K562 (cell line): ENCODE results near the gene VWA1. TPM values are rescaled to one million over a fixed set of nuclear protein-coding genes. Genes with fewer than 3 reads are reported as not detected.

ENCODE experiments used
- CREM ChIP-seq: IDR thresholded peaks from 2 replicates; pipeline ENCODE4 v1.6.1; 2014; ENCODE audit warnings: antibody characterized with exemption, low read depth
- ESRRA ChIP-seq: fragments of 450-650 bp; IDR thresholded peaks from 2 replicates; pipeline ENCODE4 v1.6.1; 2014; ENCODE audit warnings: low read depth, mild to moderate bottlenecking, moderate library complexity, borderline replicate concordance
- IFI16 ChIP-seq: fragments of 250-450 bp; sonication (Bioruptor Pico); IDR thresholded peaks from 2 replicates; pipeline ENCODE4 v2.1.2; 2022; ENCODE audit warnings: mild to moderate bottlenecking, inconsistent platforms
- MLX ChIP-seq, 2 experiments: fragments of 450-650 bp in 1 of 2; sonication (generic) in 1 of 2; formaldehyde crosslinking; conservative IDR thresholded peaks; 2 replicates each; pipeline versions ENCODE4 v1.4.0 to v1.8.1; 2020 to 2022; ENCODE audit warnings: mild to moderate bottlenecking in 1 of 2, missing genetic modification reagents in 1 of 2
- MXD1 ChIP-seq: fragments of 250-450 bp; sonication (Bioruptor Pico); IDR thresholded peaks from 2 replicates; pipeline ENCODE4 v1.8.0; 2021; ENCODE audit warnings: borderline replicate concordance, mild to moderate bottlenecking, moderate library complexity; ENCODE audit not compliant: poor library complexity, severe bottlenecking
- RAD21 ChIP-seq, 2 experiments: fragments of 250-450 bp in 1 of 2; fragments of 450-650 bp in 1 of 2; sonication (Bioruptor Pico) in 1 of 2; formaldehyde crosslinking in 1 of 2; IDR thresholded peaks in 1 of 2; conservative IDR thresholded peaks in 1 of 2; 2 replicates each; pipeline versions ENCODE4 v1.4.0 to v1.8.0; 2020 to 2022; ENCODE audit warnings: mild to moderate bottlenecking in 2 of 2, moderate library complexity in 1 of 2
- SFPQ ChIP-seq: fragments of 200-400 bp; formaldehyde crosslinking; IDR thresholded peaks from 2 replicates; pipeline ENCODE4 v1.6.1; 2017; ENCODE audit warnings: mild to moderate bottlenecking, low read depth, low read length, moderate library complexity
- SP1 ChIP-seq: sonication (generic); formaldehyde crosslinking; IDR thresholded peaks from 2 replicates; pipeline ENCODE4 v1.8.1; 2022; ENCODE audit warnings: mild to moderate bottlenecking, missing genetic modification reagents
- TAF9B ChIP-seq: fragments of 450-650 bp; IDR thresholded peaks from 2 replicates; pipeline ENCODE4 v1.6.1; 2018; ENCODE audit warnings: mild to moderate bottlenecking; ENCODE audit not compliant: partially characterized antibody
- ZNF12 ChIP-seq: sonication (generic); formaldehyde crosslinking; IDR thresholded peaks from 2 replicates; pipeline ENCODE4 v1.4.0; 2020; ENCODE audit warnings: mild to moderate bottlenecking, missing genetic modification reagents
- ZNF318 ChIP-seq, 2 experiments: fragments of 450-650 bp; IDR thresholded peaks; 2 replicates each; pipeline ENCODE4 v1.6.1; 2016; ENCODE audit warnings: mild to moderate bottlenecking in 2 of 2, borderline replicate concordance in 1 of 2, low read depth in 1 of 2, moderate library complexity in 1 of 2
- ZNF431 ChIP-seq: sonication (generic); formaldehyde crosslinking; IDR thresholded peaks from 2 replicates; pipeline ENCODE4 v1.8.0; 2022; ENCODE audit warnings: mild to moderate bottlenecking, missing genetic modification reagents
- polyA plus RNA-seq, 8 experiments: library from polyadenylated mRNA; depleted of rRNA in 4 of 8; stranded (reverse) in 5 of 8; unstranded in 3 of 8; fragments of >200 nt; fragmentation: Nextera tagmentation in 2 of 8; fragmentation: Illumina TruSeq in 1 of 8; extraction: Ambion mirVana in 2 of 8; extraction: Trizol in 1 of 8; gene quantifications; 2 replicates each; pipeline versions ENCODE4 v1.2.1 to v1.2.3, GENCODE V29; 2011 to 2014; ENCODE audit warnings: inconsistent platforms in 1 of 8, missing spikeins in 1 of 8
- total RNA-seq, 7 experiments: library from RNA; depleted of rRNA in 6 of 7; stranded (reverse); fragments of >200 nt in 6 of 7; fragmentation: Illumina TruSeq in 2 of 7; extraction: Trizol in 2 of 7; gene quantifications; 2 replicates each; pipeline versions ENCODE4 v1.2.1 to v1.2.3, GENCODE V29; 2011 to 2021; ENCODE audit warnings: low replicate concordance in 1 of 7

VWA1 gene
- total and polyA plus RNA-seq, 9 of the 15 experiments (the other 6 are each of a cell fraction or from before 2014, with no cell fraction given), result 0.01 to 6.4 (median 0.85) TPM

- TF ChIP-seq ZNF318 (IDR thresholded peaks at IDR 0.05; ENCODE audit: borderline replicate concordance in 1 of 2, low read depth in 1 of 2) (no peak), TAF9B (no peak), MXD1 (CRISPR knock-in tag) (no peak), RAD21 (CRISPR knock-in tag; conservative IDR thresholded peaks at IDR 0.05 in 1 of 2, IDR thresholded peaks at IDR 0.05 in 1 of 2) (peak; percentile 77 to 92), SFPQ (no peak), SP1 (peak; percentile 33; the same call in 1 of the 2 replicates), MLX (CRISPR knock-in tag; conservative IDR thresholded peaks at IDR 0.05) (0 out of 4 replicates have a peak, but pooled peaks of 1 of the 2 experiments have one; percentile 65), ZNF431 (CRISPR knock-in tag) (no peak), CREM (peak; percentile 60), IFI16 (CRISPR knock-in tag) (no peak), ESRRA (no peak; the same call in 1 of the 2 replicates), ZNF12 (CRISPR knock-in tag) (peak; percentile 76; the same call in 1 of the 2 replicates)
Measured at GRCh38 chr1:1441002-1441888, 5.8 kb downstream of the VWA1 start (continued).
